ENCODE measurements around the gene ZBTB26.
A peak's percentile ranks its signal among the peaks of the same experiment; 100 is the strongest.

The ZBTB26 gene, protein sequence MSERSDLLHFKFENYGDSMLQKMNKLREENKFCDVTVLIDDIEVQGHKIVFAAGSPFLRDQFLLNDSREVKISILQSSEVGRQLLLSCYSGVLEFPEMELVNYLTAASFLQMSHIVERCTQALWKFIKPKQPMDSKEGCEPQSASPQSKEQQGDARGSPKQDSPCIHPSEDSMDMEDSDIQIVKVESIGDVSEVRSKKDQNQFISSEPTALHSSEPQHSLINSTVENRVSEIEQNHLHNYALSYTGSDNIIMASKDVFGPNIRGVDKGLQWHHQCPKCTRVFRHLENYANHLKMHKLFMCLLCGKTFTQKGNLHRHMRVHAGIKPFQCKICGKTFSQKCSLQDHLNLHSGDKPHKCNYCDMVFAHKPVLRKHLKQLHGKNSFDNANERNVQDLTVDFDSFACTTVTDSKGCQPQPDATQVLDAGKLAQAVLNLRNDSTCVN

DNA sequence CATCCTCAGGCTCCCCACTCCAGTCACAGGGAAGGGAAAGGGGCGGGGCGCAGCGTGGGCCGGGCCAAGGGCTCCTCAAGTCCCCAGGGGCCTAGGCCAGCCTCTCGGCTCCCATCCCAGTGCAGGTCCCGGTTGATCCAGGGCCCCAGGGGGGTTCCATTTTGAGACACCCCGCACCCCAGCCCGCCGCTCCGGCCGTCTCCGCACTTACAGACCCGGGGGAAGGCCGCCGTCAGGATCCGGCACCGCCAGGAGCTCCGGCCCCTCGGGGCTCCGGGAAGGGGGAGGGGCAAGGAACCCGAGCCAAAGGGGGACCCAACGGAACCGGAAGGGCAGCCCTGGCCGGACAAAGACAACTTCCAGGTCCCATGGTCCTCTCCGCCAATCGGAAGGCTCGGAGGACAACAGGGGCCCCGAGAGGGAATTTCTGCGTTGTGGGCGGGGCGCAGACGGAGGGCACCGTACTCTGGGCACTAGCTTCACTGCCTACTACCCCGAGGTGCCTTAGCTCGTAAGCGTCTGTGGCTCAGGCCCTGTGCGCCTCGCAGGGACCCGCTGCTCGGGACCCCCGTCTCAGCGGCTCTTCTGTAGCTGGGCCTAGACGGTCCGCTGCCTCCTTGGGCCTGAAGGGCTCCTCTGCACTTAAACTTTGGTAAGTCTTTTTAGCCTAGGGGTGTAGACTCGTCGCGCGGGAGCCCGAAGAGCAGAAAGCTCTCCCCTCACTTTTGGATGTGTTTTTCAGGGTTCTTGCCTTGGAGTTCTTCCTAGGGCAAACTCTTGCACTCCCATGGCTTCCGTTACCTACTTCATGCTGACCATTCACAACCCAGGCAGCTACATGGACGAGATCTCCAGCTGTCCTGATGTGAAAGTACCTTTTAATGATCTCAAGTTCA, at the start of gene ZBTB26:
Gene ZBTB26 (minus strand): TSS at position 287 of the 896 bp plus-strand sequence. CDS start 11,578 bp downstream, outside the sequence.
- DNase-seq, result peak; percentile 84

DNA sequence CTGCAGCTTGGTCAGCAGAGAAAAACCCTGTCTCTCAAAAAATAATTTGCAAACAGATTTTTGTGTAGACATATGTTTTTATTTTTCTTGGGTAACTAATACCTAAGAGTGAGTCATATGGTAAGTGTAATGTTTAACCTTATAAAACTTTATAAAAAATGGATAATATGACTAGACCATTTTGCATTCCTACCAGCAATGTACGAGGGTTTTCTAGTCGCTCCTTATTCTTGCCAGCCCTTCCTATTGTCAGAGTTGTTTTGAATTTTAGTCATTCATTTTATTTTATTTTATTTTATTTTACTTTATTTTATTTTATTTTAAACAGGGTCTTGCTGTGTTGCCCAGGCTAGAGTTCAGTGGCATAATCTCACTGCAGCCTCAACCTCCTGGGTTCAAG, 47.3 kb upstream of the ZBTB26 start:
- no peak for DNase-seq

DNA sequence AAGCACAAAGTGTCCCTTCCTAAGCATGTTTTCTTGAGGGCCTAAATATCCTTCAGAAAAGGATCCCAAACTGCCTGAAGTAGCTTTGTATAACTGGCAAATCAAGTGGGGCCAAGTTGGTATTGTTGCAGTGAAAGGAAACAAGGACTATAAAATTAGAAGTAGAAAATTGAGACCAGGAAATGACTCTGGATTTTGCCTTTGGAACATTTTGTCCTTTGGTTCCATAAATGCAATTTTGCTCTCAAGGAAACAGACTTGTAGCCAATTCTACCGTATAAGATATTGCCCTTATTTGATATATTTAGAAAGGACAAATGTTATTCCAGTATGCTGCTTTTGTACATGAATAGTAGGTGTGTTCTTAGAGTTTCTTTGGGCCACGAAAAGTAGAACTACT, 43.9 kb upstream of the ZBTB26 start:
- DNase-seq, result no peak

DNA sequence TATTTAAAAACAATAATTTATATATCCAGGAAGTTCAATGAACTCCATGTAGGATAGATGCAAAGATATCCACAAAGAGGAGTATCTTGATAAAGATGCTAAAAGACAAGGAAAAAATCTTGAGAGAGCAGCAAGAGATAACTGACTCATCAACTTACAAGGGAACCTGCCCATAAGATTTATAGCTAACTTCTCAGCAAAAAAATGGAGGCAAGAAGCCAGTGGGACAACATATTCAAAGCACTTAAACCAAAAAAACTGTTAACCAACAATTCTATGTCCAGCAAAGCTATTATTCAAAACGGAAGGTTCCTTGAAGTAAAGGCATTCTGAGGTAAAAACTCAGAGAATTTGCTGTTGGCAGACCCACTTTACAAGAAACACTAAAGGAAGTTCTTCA, 29.8 kb upstream of the ZBTB26 start:
- DNase-seq, result no peak

DNA sequence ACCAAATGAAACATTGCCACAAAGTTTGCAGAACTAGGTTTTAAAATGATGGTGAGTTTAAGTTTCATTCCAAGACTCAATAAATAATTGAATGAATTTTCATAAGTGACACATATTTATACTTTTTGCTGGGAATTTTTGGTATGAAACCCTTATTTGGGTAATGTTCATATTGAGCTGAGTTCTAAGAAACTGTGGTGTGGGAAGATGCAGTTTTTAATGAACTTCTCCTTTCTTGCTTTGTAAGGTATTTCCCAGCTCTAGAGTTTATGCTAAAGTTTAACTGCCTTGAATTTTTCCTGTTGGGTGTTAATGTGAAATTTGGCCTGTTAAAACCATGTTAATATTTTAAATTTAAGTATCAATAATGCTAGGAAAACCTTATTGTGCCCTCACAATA, 24.6 kb upstream of the ZBTB26 start:
- no peak for DNase-seq

DNA sequence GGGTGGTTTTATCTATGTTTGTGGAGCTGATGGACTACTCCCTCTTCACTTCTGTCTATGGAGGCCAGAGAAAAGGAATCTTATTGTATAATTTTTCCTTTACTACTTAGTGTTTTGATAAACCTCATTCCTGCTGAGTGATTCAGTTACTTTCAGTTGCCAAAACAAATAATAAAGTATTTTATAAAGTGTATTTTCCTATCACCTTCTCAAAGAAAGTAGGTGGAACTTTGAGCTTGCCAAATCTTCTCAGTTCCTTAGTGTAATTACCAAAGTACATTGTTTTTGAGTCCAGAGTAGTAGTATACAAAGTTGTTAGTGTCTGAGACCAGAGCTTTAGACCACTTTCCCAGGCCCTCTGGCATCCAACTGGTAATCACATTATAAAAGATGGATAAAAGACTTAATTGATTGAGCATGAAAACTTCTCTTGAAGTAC, 23.0 kb upstream of the ZBTB26 start:
- DNase-seq, result no peak

DNA sequence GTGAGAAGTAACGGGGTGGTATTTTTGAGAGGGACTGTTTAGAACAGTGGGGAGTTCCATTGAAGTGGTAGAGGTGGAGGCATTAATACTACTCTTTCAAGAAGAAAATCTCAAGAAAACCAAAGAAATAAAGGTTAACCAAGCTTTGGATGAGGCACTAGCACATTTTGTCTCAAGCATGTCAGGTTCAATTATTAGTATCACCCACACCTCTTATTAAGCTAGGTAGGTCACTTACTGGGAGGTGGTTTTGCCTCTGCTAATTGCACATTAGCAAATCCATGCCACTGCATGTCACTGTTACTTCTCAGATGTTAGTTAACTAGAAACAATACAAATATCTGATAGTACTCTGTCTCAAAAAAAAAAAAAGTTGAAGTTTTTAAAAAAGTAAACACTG, 19.7 kb upstream of the ZBTB26 start:
- no peak for DNase-seq

DNA sequence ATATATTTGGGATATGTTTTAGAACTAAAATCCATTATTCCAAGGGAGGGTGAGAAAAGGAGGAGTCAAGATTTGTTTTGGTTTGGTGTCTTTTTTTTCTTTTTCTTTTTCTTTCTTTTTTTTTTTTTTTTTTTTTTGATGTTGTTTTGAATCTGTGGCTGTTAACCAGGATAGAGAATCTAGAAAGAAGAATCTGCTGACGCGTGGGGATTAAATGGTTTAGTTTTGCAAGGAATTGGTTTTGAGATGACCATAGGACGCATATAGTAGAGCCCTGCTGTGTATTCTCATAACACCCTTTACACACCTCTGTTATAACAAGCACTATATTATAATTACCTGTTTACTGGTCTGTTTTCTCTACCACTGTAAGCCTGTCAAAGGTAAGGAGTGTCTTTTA, 19.0 kb upstream of the ZBTB26 start:
- no peak for DNase-seq

DNA sequence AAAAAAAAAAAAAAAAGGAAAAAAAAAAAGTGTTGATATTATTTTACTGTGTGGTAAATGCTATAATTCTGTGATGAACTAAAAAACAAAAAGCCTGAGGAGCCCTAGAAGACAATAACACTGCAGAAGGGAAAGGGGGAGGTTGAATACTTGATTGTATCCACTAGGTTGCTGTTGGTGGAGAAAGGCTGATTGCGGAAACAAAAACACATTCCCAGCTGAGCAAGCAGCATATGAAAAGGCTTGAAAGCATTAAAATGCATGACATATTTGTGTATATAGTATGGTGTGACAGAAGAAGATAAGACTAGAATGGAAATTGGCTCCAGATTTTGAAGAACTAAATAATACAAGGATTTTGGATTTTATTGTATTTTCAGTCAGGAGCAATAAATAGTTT, 18.4 kb upstream of the ZBTB26 start:
- no peak for DNase-seq

DNA sequence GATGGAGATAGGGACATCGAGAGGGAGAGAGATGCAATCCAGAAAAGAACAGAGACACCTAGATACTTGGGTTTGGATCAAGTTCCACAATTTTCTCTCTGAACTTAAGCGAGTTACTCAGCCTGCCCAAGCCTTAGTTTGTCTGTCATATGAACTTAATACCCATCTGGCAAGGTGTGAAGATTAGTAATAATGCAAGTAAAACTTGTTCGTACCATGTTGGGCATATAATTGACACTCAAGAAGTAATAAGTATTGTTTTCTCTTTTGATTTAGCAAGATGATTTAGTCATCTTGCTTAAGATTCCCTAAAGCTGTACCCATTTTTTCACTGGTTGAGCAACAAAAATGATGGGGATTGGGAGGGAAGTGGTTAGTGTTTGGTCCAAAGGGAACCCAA, 17.0 kb upstream of the ZBTB26 start:
- DNase-seq, result no peak

DNA sequence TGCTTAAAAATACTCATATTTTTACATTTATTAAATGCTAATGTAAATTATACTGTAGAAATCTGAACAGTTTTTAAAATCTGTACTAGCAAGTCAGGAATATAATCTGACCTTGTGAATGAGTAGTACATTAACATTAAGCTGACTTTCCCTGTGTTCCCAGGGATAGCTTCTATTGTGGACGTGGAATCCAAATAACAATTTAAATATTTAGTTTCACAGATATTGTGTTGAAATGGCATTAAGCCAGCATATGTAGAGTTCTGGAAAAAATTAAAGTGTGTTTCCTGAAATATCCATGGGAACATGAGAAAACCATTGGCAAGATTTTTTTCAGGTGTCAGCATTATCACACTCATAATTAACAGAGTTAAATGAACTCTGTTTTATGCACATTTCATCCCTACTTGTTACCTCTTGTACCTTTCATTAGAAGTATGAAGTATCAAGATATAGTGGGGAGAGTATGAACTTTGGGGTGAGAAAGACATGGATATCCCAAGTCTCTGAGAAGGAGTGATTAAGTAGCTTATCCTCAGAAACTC, 15.2 kb upstream of the ZBTB26 start:
- no peak for DNase-seq

DNA sequence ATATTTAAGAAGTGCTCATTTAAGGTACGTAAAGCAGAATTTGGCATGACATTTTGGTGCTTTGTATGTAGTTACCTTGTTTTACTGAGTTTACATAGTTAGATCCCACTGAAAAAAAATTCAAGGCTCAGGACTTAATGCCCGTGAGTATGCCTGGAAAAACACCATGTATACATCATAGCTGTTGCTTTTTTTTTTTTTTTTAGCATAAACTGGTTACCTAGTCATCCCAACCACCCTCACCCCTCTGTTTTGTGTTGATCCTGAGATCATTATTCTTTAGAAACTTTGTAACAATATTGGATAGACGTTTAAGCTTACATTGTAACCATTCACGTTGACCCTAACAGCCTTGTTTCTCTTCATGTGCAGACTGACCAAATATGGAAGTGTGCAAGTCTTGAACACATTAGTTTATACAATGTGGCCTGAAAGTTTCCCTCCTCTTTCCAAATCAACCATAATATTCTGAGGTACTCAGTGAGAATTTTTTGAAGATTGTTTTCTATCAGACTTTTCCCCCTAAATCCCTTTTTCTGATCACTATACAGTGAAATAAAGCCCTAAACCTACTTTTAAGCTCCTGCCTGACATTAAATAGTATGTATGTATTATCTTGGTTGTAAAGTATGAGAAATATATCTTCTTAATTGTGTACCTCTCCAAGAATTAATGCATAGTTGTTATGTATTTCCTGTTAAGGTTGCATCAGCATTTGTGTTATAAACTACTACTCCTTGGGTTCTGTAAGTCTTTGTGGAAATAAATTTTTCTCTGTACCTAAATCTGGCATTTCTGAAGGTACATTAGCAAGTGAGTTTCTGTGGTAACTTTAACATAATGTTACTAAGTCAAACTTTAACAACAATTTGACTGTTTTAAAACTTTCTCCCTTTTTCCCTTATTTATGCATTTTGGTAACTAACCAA, 13.9 kb upstream of the ZBTB26 start:
- DNase-seq, result no peak

DNA sequence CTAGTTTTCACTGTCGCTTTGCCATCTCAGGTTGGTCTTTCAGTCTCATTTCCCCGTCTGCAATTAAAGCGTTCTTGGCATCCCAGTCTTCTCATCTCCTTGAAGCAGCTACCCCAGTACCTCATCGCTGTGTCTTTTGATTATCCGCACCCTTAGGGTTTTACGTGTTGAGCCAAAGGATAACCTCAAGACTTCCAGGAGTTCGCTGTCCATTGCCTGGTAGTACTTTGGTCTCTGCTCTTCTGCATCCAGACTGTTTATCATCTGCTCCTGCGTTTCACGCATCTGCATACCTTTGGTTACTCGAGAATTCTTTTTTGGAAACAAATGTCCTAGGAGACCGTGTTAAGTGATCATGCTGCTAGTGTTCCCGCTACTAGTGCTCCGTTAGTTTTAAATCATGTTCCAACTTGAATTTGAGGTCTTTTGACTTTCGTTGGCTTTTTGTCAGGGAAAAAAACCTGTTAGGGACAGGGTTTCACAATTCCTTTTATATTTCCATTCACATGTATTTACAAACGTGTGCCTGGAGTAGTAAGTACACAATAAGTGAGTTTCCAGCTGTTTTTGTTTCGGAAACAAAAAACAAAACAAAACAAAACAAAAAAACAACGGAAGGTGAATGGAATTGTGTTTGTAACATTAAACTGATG, 10.4 kb upstream of the ZBTB26 start:
- DNase-seq, result peak in 1 of 2 donors; percentile 4

DNA sequence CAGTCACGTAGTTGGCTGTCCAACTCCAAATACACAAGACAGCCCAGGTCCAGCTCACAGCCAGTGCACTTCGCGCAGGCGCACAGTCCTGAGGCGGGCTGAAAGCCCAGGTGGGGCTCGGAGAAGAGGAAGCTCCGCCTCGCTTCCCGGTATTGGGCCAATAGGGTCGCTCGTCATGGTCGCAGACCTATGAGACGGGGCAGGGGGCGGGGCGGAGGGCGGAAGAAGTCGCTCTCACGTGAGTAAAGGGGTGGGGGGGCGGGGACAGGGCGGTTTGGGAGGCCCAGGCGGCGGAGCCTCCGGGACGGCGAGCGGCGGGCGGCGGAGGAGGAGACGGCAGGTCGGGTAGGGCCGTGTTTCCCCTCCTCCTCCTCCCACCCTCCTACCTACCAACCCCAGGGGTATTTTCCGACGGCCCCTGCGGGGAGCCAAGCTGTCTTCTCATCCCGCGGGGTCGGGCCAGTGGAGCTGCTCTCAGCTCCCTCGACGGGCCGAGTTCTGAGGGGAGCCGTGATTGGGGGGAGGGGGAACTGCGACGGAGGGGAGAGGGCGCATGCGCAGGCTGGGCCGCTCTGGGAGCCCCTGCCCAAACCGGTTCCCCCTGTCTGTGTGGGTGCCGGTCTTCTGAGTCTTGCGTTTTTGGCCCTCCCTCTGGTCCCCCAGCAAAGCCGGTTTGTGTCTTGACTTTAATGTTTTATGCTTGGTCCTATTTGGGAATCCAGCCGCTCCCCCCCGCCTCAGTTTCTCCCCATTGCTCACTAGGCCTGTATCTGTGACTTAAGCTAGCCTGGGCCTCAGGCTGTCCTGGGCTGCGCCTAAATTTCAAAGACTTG, 9.7 kb upstream of the ZBTB26 start, which contains the start of gene RABGAP1:
Gene RABGAP1 (plus strand): TSS at position 272 of the 833 bp plus-strand sequence. CDS start 16,040 bp downstream, outside the sequence.
- DNase-seq, result peak; percentile 99 to 100

DNA sequence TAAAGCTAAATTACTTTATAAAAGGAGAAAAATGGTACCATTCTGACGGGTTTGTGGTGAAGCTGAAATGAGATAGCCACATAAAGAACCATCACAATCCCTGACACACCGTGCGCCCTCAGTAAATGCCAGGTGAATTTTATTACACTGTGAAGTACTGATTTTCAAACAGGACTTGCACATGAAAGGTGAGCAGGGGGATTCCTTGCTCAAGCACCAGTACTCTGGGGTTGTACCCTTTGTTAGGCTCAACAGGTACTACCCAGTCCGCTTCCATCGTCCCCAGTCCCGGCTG, 9.1 kb upstream of the ZBTB26 start:
- DNase-seq, result no peak

DNA sequence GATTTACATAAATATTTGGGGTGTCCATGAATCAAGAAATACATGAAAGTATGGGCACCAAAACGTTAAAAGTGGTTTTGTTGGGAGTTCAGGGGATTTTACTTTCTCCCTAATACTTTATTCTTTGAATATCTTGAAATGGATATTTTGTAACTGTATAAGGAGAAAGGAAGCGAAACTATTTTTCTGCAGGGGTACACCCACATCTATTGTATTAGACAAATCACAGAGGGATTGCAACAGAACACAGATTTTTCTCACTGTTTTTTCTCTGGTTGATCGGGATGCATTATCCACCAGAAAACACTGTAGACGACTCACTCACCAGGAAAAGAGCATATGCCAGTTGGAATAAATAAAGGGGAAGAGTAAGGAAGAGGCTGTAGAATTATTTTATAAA, 8.3 kb upstream of the ZBTB26 start:
- DNase-seq, result no peak

DNA sequence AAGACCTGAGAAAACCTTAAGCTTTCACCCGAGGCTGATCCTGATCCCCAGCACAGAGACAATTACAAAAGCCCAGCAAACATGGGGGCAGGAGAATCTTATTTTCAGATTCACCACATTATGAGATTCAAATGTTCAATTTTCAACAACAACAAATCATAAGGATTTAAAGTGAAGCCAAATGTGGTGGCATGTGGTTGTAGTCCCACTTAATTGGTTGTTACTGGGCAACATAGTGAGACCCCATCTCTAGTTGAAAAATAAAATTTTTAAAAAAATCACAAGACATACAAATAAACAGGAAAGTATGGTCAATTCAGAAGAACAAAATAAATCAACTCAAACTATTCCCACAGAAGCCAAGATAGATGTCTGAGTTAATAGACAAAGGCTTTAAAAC, 5.6 kb upstream of the ZBTB26 start:
- DNase-seq, result no peak

DNA sequence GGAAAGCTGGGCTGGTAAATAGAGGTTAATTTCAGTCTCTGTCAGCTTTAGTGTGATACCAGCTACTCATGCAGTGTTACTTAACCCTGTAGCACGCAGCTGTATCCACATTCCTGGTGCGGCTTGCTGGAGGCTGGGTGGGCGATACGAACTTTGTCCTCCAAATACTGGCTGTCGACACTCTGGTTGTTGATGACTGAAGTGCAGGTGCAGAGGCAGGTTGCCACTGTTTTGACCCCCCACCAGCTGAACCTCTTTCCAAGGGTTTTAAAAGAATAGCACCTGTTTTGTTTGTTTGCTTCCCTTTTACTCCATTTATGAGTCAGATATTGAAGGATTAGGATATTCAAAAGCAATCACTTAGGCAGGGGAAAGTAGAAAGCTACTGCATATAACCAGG, 5.2 kb upstream of the ZBTB26 start:
- DNase-seq, result no peak

DNA sequence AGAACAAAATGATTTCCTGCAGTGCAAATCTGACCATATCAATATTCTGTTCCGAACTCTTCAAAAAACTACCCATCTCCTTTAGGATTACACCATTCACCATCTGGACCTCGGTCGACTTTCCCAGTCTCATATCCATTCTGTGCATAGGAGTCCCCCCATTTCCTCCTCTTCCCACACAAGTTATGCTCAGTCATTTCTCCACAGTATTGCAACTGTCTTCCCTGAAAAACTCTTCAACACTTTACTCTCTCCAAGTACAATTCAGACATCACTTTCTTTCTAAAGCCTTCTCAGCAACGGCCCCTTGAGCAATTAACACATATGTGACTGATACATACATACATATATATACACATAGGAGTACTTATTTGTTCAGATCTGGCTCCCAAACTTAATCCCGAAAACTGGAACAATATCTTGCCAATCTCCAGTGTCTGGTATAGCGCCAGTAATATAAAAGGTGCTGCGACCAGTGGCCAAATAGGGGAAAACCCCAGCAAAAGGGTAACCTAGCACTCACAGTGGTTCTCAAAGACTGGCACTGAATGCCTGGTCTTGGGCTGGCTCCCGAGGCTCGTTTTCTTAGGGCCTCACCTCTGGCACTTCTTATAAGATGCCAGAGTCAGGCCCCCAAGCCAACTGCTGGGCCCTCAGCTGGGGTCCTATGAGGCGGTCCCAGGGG, 629 bp downstream of the ZBTB26 start:
- no peak for DNase-seq

DNA sequence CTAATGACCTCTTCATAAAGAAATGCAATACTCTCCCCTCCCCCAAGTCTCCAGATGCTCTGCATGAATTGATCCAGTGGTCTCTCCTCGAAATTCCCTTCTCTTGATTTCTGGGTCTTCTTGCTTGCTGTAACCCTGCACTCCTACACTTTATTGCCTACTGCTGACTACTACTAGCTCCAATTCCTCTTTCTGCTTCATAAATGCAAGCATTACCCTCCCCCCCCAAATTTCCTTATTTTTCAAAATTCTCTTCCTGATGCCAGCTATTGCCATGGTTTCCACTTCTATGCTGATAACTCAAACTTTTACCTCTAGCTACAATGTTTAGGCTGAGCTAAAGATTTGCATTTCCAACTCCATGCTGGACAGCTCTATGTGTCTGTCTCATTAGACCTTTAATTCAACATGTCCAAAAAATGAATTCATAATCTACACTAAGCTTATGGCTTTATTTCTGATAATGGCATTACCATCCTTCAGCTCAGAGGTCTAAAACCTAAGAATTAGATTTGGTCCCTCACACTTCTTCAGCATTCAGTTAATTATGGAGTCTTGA, 1.4 kb downstream of the ZBTB26 start:
- DNase-seq, result no peak
